ENCODE data around the gene DNAJC5G.

GRCh38 chr2:27264753-27265535 lies 10.3 kb upstream of the DNAJC5G start:
- TF ChIP-seq CTCF (IDR thresholded peaks at IDR 0.05 in 8 of 11, conservative IDR thresholded peaks at IDR 0.05 in 3 of 11) (peak in 9 of 11 experiments; percentile 28 to 74 (median 65)), POLR2AphosphoS5 (IDR thresholded peaks at IDR 0.05) (peak; percentile 19 to 70 (median 64)), POLR2A (IDR thresholded peaks at IDR 0.05) (no peak)
